HepG2 (cell line): ENCODE measurements around the gene ZNF155. TPM values are rescaled to one million over a fixed set of nuclear protein-coding genes. Genes with fewer than 3 reads are reported as not detected.
A peak's percentile ranks its signal among the peaks of the same experiment; 100 is the strongest.

Experiments used
- ARID5B ChIP-seq: IDR thresholded peaks from 2 replicates; pipeline ENCODE4 v1.4.0; 2020; ENCODE audit warnings: mild to moderate bottlenecking, missing genetic modification reagents
- ATF6 ChIP-seq: sonication (generic); formaldehyde crosslinking; conservative IDR thresholded peaks from 2 replicates; pipeline ENCODE4 v1.4.0; 2020; ENCODE audit warnings: missing genetic modification reagents
- BCL3 ChIP-seq: sonication (generic); formaldehyde crosslinking; IDR thresholded peaks from 2 replicates; pipeline ENCODE4 v1.5.1; 2020; ENCODE audit warnings: mild to moderate bottlenecking, missing genetic modification reagents, moderate library complexity
- CHD2 ChIP-seq: IDR thresholded peaks from 2 replicates; pipeline ENCODE4 v1.6.1; 2011; ENCODE audit warnings: low read depth, low read length, improper control_type of control experiment
- CREM ChIP-seq, 2 experiments: sonication (generic) in 1 of 2; formaldehyde crosslinking in 1 of 2; IDR thresholded peaks; 2 replicates each; pipeline versions ENCODE4 v1.4.0 to v1.6.1; 2016 to 2020; ENCODE audit warnings: antibody characterized with exemption in 1 of 2, mild to moderate bottlenecking in 1 of 2, missing genetic modification reagents in 1 of 2
- CSRNP2 ChIP-seq: sonication (generic); formaldehyde crosslinking; conservative IDR thresholded peaks from 2 replicates; pipeline ENCODE4 v1.8.0; 2022; ENCODE audit warnings: low read depth, missing genetic modification reagents
- DMAP1 ChIP-seq: IDR thresholded peaks from 2 replicates; pipeline ENCODE4 v1.6.1; 2016
- KDM3A ChIP-seq: IDR thresholded peaks from 2 replicates; pipeline ENCODE4 v1.6.1; 2018; ENCODE audit warnings: low read depth, missing compliant biosample characterization
- MTF1 ChIP-seq: sonication (generic); formaldehyde crosslinking; IDR thresholded peaks from 2 replicates; pipeline ENCODE4 v1.5.0; 2020; ENCODE audit warnings: missing genetic modification reagents
- PLRG1 ChIP-seq: fragments of 450-650 bp; conservative IDR thresholded peaks from 2 replicates; pipeline ENCODE4 v1.6.1; 2016
- RBFOX2 ChIP-seq: fragments of 200-400 bp; formaldehyde crosslinking; IDR thresholded peaks from 2 replicates; pipeline ENCODE4 v1.6.1; 2017; ENCODE audit warnings: low read depth, mild to moderate bottlenecking, low read length
- RNF2 ChIP-seq: fragments of 450-650 bp; conservative IDR thresholded peaks from 2 replicates; pipeline ENCODE4 v1.6.1; 2016; ENCODE audit warnings: low read depth
- SP4 ChIP-seq: sonication (generic); formaldehyde crosslinking; IDR thresholded peaks from 2 replicates; pipeline ENCODE4 v1.8.1; 2023; ENCODE audit warnings: mild to moderate bottlenecking, missing genetic modification reagents
- TARDBP ChIP-seq: sonication (generic); formaldehyde crosslinking; IDR thresholded peaks from 2 replicates; pipeline ENCODE4 v1.8.0; 2022; ENCODE audit warnings: mild to moderate bottlenecking, missing genetic modification reagents
- ZKSCAN8 ChIP-seq: IDR thresholded peaks from 2 replicates; pipeline ENCODE4 v1.6.1; 2016; ENCODE audit warnings: borderline replicate concordance, missing genetic modification reagents, missing compliant biosample characterization
- ZMYM3 ChIP-seq: sonication (generic); formaldehyde crosslinking; IDR thresholded peaks from 2 replicates; pipeline ENCODE4 v1.5.1; 2020; ENCODE audit warnings: mild to moderate bottlenecking, missing genetic modification reagents
- ZNF136 ChIP-seq: sonication (generic); formaldehyde crosslinking; IDR thresholded peaks from 2 replicates; pipeline ENCODE4 v1.8.1; 2022; ENCODE audit warnings: low read depth, mild to moderate bottlenecking, moderate library complexity, missing genetic modification reagents
- ZNF7 ChIP-seq: IDR thresholded peaks from 2 replicates; pipeline ENCODE4 v1.6.1; 2016; ENCODE audit warnings: missing biosample characterization, missing genetic modification reagents
- ZSCAN20 ChIP-seq: sonication (generic); formaldehyde crosslinking; IDR thresholded peaks from 2 replicates; pipeline ENCODE4 v1.4.0; 2020; ENCODE audit warnings: missing genetic modification reagents, mild to moderate bottlenecking, borderline replicate concordance
- polyA plus RNA-seq, 8 experiments: library from polyadenylated mRNA; depleted of rRNA in 3 of 8; stranded (reverse) in 7 of 8; unstranded in 1 of 8; fragments of >200 nt; fragmentation: Illumina TruSeq in 4 of 8; extraction: Trizol in 4 of 8; gene quantifications; 2 replicates each; pipeline versions ENCODE4 v1.2.1 to v1.2.3, GENCODE V29; 2011 to 2016; ENCODE audit warnings: low read depth in 4 of 8, missing spikeins in 1 of 8, mixed read lengths in 1 of 8; ENCODE audit not compliant: insufficient read depth in 1 of 8
- total RNA-seq, 5 experiments: library from RNA; depleted of rRNA; stranded (reverse); fragments of >200 nt; fragmentation: Illumina TruSeq; extraction: Trizol; gene quantifications; 2 replicates each; pipeline ENCODE4 v1.2.3, GENCODE V29; 2016; ENCODE audit warnings: low read depth in 1 of 5

Gene ZNF155
- total and polyA plus RNA-seq, 2 of the 13 experiments (the other 11 are each of a cell fraction or from before 2014, with no cell fraction given): 2.5 to 3.6 TPM

GRCh38 chr19:43934985-43935708 lies 48.8 kb upstream of the ZNF155 start, which contains the start of gene ZNF45 (continued):
- TF ChIP-seq ARID5B (CRISPR knock-in tag) (0 out of 2 replicates have a peak, but pooled peaks have one; percentile 26), TARDBP (CRISPR knock-in tag) (peak; percentile 34; the same call in 1 of the 2 replicates), ZNF7 (CRISPR knock-in tag) (no peak), CSRNP2 (no peak), RNF2 (no peak), RBFOX2 (peak; percentile 47), DMAP1 (CRISPR knock-in tag) (peak; percentile 56; the same call in 1 of the 2 replicates), SP4 (CRISPR knock-in tag) (peak; percentile 81; the same call in 1 of the 2 replicates), BCL3 (CRISPR knock-in tag) (no peak), ZKSCAN8 (no peak), MTF1 (CRISPR knock-in tag) (peak; percentile 50; the same call in 1 of the 2 replicates), CHD2 (no peak; the same call in 1 of the 2 replicates), ZNF136 (CRISPR knock-in tag) (no peak), CREM (IDR thresholded peaks at IDR 0.05) (peak; percentile 97), CREM (CRISPR knock-in tag; IDR thresholded peaks at IDR 0.05) (no peak), ZSCAN20 (CRISPR knock-in tag) (no peak), PLRG1 (no peak), KDM3A (CRISPR knock-in tag) (peak; percentile 77), ATF6 (CRISPR knock-in tag) (no peak), ZMYM3 (CRISPR knock-in tag) (peak; percentile 29; the same call in 1 of the 2 replicates)
